HG02642 (cell line): ENCODE results near the gene FHIT.

Experiments
- ATAC-seq: cut with Tn5 transposase; IDR thresholded peaks from one replicate; pipeline ENCODE4 v1.9.1; 2021; ENCODE audit warnings: mild to moderate bottlenecking; ENCODE audit not compliant: unreplicated experiment, poor library complexity

Gene FHIT

GRCh38 chr3:61251174-61251972 is at the start of gene FHIT:
Gene FHIT, minus strand, starts transcription at chr3:61251452.
- peak; percentile 94 for ATAC-seq

- no peak for ATAC-seq
Measured at GRCh38 chr3:61300786-61301185, 49.5 kb upstream of the FHIT start.

GRCh38 chr3:61300006-61300380 is 48.7 kb upstream of the FHIT start:
- no peak for ATAC-seq

- ATAC-seq, result no peak
Measured at GRCh38 chr3:61299343-61300005, 48.2 kb upstream of the FHIT start.

- ATAC-seq, result no peak
Measured at GRCh38 chr3:61297821-61298220, 46.6 kb upstream of the FHIT start.

- ATAC-seq, result no peak
Measured at GRCh38 chr3:61288446-61288845, 37.2 kb upstream of the FHIT start.

GRCh38 chr3:61283876-61284275 is 32.6 kb upstream of the FHIT start:
- no peak for ATAC-seq

- ATAC-seq, result no peak
Measured at GRCh38 chr3:61278713-61279112, 27.5 kb upstream of the FHIT start.

GRCh38 chr3:61277411-61277810 is 26.2 kb upstream of the FHIT start:
- ATAC-seq, result no peak

GRCh38 chr3:61269435-61269834 is 18.2 kb upstream of the FHIT start:
- no peak for ATAC-seq

GRCh38 chr3:61268644-61269043 is 17.4 kb upstream of the FHIT start:
- ATAC-seq, result no peak

GRCh38 chr3:61264281-61264680 is 13.0 kb upstream of the FHIT start:
- no peak for ATAC-seq

- ATAC-seq, result no peak
Measured at GRCh38 chr3:61257148-61257547, 5.9 kb upstream of the FHIT start.

- ATAC-seq, result no peak
Measured at GRCh38 chr3:61253756-61254155, 2.5 kb upstream of the FHIT start.

GRCh38 chr3:61252836-61253235 is 1.6 kb upstream of the FHIT start:
- ATAC-seq, result no peak

- no peak for ATAC-seq
Measured at GRCh38 chr3:61250784-61251173, 473 bp downstream of the FHIT start.

GRCh38 chr3:61248496-61248895 is 2.8 kb downstream of the FHIT start:
- no peak for ATAC-seq

- ATAC-seq, result no peak
Measured at GRCh38 chr3:61247191-61247590, 4.1 kb downstream of the FHIT start.

- no peak for ATAC-seq
Measured at GRCh38 chr3:61239871-61240270, 11.4 kb downstream of the FHIT start.

- ATAC-seq, result no peak
Measured at GRCh38 chr3:61237858-61238257, 13.4 kb downstream of the FHIT start.

GRCh38 chr3:61236556-61236955 is 14.7 kb downstream of the FHIT start:
- peak; percentile 94 for ATAC-seq

GRCh38 chr3:61233746-61234145 is 17.5 kb downstream of the FHIT start:
- ATAC-seq, result no peak
